Measurements from ENCODE around the gene PWWP2B.

Gene PWWP2B

DNA sequence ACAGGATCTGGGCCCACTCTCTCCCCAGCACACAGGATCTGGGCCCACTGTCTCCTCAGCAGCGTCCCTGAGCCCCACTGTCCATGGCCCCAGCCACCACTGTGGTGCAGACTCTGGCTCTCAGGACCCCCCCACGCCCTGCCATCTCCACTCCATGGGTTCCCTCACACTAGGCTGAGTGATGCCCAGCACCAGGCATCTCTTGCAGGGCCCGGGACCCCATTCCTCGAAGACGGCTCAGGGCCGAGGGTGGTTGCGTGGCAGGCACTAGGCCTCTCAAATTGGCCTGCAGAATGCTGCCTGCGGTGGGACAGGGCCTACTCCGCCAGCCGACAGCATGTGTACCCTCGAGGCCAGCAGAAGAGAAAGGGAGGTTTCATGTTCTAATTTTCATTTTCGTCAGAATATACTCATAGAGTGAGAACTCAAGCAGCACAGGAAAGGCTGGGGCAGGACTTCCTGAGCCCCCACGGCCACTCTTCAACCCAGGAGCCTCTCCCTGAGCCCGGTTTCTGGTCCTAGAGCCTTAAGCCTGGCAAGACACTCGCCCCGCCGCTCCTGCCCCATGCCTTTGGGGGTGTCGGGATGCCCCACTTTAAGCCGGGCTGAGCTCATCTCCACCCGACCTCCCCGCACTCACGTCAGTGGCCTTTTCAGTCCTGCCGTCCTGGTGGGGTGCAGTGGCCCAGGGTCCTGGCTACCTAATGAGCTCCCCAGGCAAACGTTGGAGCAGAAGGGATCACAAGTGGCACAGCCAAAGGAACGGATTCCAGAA lies 44.0 kb downstream of the PWWP2B start:
- Mint-ChIP-seq H3K9me3 (no peaks in the 10 kb centered on the region), H3K4me1 (peaks cover 38% of the 10 kb centered on the region), H3K27me3 (ENCODE audit: low read depth, poor library complexity) (peaks cover 9% of the 10 kb centered on the region), H3K36me3 (ENCODE audit: low read depth) (no peaks in the 10 kb centered on the region), H3K4me3 (no peak overlapping the region), H3K27ac (no peak overlapping the region)
- no peak for DNase-seq
- TF ChIP-seq, protein P1, sequence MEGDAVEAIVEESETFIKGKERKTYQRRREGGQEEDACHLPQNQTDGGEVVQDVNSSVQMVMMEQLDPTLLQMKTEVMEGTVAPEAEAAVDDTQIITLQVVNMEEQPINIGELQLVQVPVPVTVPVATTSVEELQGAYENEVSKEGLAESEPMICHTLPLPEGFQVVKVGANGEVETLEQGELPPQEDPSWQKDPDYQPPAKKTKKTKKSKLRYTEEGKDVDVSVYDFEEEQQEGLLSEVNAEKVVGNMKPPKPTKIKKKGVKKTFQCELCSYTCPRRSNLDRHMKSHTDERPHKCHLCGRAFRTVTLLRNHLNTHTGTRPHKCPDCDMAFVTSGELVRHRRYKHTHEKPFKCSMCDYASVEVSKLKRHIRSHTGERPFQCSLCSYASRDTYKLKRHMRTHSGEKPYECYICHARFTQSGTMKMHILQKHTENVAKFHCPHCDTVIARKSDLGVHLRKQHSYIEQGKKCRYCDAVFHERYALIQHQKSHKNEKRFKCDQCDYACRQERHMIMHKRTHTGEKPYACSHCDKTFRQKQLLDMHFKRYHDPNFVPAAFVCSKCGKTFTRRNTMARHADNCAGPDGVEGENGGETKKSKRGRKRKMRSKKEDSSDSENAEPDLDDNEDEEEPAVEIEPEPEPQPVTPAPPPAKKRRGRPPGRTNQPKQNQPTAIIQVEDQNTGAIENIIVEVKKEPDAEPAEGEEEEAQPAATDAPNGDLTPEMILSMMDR (IDR thresholded peaks at IDR 0.05) = no peak

DNA sequence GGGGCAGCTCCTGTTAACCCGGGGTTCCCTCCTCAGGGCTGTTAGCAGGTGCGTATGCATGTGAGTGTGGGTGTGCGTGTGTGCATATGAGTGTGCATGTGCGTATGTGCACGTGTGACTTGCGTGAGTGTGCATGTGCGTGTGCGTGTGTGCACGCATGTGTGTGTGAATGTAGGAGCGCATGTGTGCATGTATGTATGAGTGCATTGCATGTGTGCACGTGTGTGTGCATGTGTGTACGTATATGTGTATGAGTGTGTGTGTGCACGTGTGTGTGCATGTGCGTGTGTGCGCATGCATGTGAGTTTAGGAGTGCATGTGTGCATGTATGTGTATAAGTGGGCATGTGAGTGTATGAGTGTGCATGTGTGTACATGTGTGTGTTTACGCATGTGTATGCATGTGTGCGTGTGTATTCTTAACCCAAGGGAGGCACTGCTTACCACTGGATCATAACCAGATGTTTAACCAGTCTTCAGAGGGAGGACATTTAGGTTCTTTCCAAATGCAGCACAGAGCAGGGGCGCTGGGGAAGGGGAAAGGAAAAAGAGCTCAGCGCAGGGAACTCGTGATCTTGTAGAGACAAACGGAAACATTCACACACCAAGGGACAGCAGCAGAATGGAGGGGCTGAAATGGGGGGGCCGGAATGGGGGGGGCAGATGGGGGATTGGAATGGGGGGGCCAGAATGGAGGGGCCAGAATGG lies 45.0 kb downstream of the PWWP2B start:
- Mint-ChIP-seq H3K9me3 (no peaks in the 10 kb centered on the region), H3K4me3 (no peak overlapping the region), H3K27ac (no peak overlapping the region), H3K27me3 (ENCODE audit: low read depth, poor library complexity) (peaks cover 9% of the 10 kb centered on the region), H3K36me3 (ENCODE audit: low read depth) (no peaks in the 10 kb centered on the region), H3K4me1 (peaks cover 46% of the 10 kb centered on the region)
- no peak for DNase-seq
- TF ChIP-seq, protein P1 (IDR thresholded peaks at IDR 0.05) = no peak

- H3K36me3 Mint-ChIP-seq (ENCODE audit: low read depth) = no peaks in the 10 kb centered on the region
- peaks cover 9% of the 10 kb centered on the region for H3K27me3 Mint-ChIP-seq (ENCODE audit: low read depth, poor library complexity)
- DNase-seq = no peak
- H3K27ac Mint-ChIP-seq = no peak overlapping the region
- no peak overlapping the region for H3K4me3 Mint-ChIP-seq
- TF ChIP-seq, protein P1 (IDR thresholded peaks at IDR 0.05) = no peak
- peaks cover 50% of the 10 kb centered on the region for H3K4me1 Mint-ChIP-seq
- no peaks in the 10 kb centered on the region for H3K9me3 Mint-ChIP-seq
Measured at GRCh38 chr10:132442636-132443035, 45.6 kb downstream of the PWWP2B start.

- TF ChIP-seq, protein P1 (IDR thresholded peaks at IDR 0.05) = no peak
- no peak overlapping the region for H3K4me3 Mint-ChIP-seq
- H3K4me1 Mint-ChIP-seq = peaks cover 52% of the 10 kb centered on the region
- no peaks in the 10 kb centered on the region for H3K9me3 Mint-ChIP-seq
- peaks cover 9% of the 10 kb centered on the region for H3K27me3 Mint-ChIP-seq (ENCODE audit: low read depth, poor library complexity)
- H3K36me3 Mint-ChIP-seq (ENCODE audit: low read depth) = no peaks in the 10 kb centered on the region
- no peak for DNase-seq
- H3K27ac Mint-ChIP-seq = no peak overlapping the region
Measured at GRCh38 chr10:132443605-132443982, 46.6 kb downstream of the PWWP2B start.

- Mint-ChIP-seq H3K27me3 (ENCODE audit: low read depth, poor library complexity) (peaks cover 4% of the 10 kb centered on the region), H3K27ac (no peak overlapping the region), H3K9me3 (no peaks in the 10 kb centered on the region), H3K4me3 (no peak overlapping the region), H3K4me1 (peaks cover 45% of the 10 kb centered on the region), H3K36me3 (ENCODE audit: low read depth) (no peaks in the 10 kb centered on the region)
- peak; percentile 53 for DNase-seq
- TF ChIP-seq, protein P1 (IDR thresholded peaks at IDR 0.05) = no peak
Measured at GRCh38 chr10:132443983-132444876, 47.2 kb downstream of the PWWP2B start.

All from nephron progenitor cell (in vitro differentiated cells).